Skeletal muscle cell (primary cell): Measurements from ENCODE around the gene IFNL3.
"Not testable (repeated sequence)": the region's sequence is repeated elsewhere in the genome, so short reads cannot be mapped to it uniquely, and the experiment has no call there.

ENCODE experiments used
- DNase-seq: peaks from one replicate; pipeline ENCODE4 v3.0.0-alpha.2; 2010; ENCODE audit warnings: low read depth
- H3K4me3 ChIP-seq: 2 replicates; pipeline ENCODE4 v1.5.1; 2011; ENCODE audit warnings: low read depth, mild to moderate bottlenecking, control low read depth, low read length, moderate library complexity

Gene IFNL3

GRCh38 chr19:39254531-39255345 lies 9.9 kb upstream of the IFNL3 start:
- DNase-seq = no peak
- no peak overlapping the region for H3K4me3 ChIP-seq

DNA sequence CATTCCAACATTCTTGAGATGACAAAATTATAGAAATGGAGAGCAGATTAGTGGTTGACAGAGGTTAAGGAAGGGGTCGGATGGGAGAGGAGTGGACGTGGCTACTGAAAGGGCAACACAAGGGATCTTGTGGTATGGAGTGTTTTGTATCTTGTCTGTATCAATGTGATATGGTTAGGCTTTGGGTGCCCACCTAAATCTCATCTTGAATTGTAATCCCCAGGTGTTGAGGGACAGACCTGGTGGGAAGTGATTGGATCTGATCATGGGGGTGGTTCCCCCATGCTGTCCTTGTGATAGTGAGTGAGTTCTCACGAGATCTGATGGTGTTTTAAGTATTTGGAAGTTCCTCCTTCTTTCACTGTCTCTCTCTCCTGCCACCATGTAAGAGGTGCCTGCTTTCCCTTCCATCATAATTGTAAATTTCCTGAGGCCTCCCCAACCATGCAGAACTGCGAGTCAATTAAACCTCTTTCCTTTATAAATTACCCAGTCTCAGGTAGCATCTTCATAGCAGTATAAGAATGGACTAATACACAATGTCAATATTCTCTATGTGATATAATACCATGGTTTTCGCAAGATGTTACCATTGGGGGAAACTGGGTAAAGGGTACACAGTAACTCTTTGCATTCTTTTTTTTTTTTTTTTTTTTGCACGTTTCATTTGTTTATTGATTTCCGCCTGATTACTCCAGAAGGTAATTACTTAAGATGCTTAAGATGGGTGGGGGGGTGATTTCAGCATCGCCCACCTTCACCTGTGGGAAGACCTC lies 8.8 kb upstream of the IFNL3 start:
- no peak overlapping the region for H3K4me3 ChIP-seq
- DNase-seq = no peak

- H3K4me3 ChIP-seq = no peak overlapping the region
- DNase-seq = no peak
Measured at GRCh38 chr19:39252458-39252857, 7.7 kb upstream of the IFNL3 start.

- no peak overlapping the region for H3K4me3 ChIP-seq
- DNase-seq = no peak
Measured at GRCh38 chr19:39251846-39252245, 7.0 kb upstream of the IFNL3 start.

DNA sequence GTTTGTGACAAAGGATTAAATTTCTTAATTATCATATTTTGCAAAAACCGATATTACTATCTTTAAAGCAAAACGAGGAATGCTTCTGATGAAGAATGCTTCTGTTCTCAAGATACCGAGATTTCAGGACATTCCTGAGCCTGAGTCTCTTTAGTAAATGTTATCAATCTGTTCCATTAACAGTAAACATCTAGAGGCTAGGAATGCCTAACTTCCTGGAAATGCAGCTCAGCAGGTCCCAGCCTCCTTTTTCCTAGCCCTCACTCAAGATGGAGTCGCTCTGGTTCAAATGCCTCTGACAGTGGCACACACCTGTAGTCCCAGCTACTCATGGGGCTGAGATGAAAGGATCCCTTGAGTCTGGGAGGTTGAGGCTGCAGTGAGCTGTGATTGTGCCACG lies 6.3 kb upstream of the IFNL3 start:
- DNase-seq = no peak
- no peak overlapping the region for H3K4me3 ChIP-seq

GRCh38 chr19:39248806-39249205 lies 4.0 kb upstream of the IFNL3 start, which contains the start of gene IFNL4:
TSS of gene IFNL4 (minus strand) at chr19:39248856.
- H3K4me3 ChIP-seq = no peak within 1 kb of the TSS
- DNase-seq = no peak

DNA sequence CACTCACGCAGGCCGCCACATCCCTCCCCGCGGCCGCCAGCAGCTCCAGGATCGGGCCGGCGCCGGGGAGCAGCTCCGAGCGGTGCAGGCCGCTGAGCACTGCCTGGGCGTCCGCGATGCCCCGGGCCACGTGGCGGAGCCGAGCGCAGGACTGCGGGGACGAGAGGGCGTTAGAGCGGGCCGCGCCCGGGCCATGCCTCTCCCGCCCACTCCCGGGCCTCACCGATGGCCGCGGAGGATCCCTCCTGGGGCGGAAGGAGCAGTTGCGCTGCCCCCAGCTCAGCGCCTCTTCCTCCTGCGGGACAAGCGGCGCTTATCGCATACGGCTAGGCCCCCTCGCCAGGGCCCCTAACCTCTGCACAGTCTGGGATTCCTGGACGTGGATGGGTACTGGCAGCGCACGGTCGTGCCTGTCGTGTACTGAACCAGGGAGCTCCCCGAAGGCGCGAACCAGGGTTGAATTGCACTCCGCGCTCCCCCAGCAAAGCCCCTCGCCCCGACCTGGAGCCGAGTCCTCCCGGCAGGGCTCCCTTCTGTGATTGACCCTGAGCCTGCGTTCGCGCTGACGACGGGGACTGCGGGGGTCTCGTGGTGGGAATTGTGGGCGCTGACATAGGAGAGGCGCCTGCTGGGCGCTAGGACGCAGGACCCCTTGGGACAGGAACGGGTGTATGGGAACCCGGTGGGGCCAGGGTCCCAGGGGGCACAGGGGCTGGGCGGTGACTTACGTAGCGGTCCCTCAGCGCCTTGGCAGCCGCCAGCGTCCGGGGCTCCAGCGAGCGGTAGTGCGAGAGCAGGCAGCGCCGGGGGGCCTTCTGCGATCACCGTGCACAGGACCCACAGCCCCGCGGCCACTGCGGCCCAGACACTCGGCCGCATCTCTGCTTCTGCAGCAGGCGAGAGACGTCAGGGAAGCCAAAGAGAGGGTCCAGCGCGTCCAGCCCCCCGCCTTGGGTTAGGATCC lies 3.2 kb upstream of the IFNL3 start:
- H3K4me3 ChIP-seq = no peak overlapping the region
- no peak for DNase-seq

GRCh38 chr19:39246951-39247669 lies 2.3 kb upstream of the IFNL3 start:
- H3K4me3 ChIP-seq = no peak overlapping the region
- DNase-seq = no peak

DNA sequence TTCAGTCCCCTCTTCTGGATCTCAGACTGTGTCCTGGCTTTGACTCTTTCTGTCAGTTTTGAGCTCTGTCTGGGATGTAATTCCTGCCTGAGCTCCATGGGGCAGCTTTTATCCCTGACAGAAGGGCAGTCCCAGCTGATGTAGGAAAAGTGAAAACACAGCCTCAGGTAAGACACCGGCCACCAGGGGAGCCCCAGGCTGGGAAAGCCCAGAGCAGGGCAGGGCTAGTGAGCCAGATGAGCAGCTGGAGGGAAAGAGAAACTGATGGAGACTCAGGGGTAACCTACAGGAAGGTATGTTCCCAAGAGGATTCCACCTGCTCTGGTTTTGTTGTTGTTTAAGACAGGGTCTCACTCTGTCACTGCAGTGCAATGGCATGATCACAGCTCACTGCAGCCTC lies 360 bp upstream of the IFNL3 start:
- DNase-seq, H3K4me3 ChIP-seq: not testable (repeated sequence)

- not testable (repeated sequence) for DNase-seq, H3K4me3 ChIP-seq
Measured at GRCh38 chr19:39243741-39244140, 1.1 kb downstream of the IFNL3 start.

- no peak overlapping the region for H3K4me3 ChIP-seq
- DNase-seq = no peak
Measured at GRCh38 chr19:39240421-39240820, 4.4 kb downstream of the IFNL3 start.

- no peak overlapping the region for H3K4me3 ChIP-seq
- no peak for DNase-seq
Measured at GRCh38 chr19:39238944-39239343, 5.9 kb downstream of the IFNL3 start.

- H3K4me3 ChIP-seq = no peak overlapping the region
- no peak for DNase-seq
Measured at GRCh38 chr19:39238209-39238608, 6.6 kb downstream of the IFNL3 start.

DNA sequence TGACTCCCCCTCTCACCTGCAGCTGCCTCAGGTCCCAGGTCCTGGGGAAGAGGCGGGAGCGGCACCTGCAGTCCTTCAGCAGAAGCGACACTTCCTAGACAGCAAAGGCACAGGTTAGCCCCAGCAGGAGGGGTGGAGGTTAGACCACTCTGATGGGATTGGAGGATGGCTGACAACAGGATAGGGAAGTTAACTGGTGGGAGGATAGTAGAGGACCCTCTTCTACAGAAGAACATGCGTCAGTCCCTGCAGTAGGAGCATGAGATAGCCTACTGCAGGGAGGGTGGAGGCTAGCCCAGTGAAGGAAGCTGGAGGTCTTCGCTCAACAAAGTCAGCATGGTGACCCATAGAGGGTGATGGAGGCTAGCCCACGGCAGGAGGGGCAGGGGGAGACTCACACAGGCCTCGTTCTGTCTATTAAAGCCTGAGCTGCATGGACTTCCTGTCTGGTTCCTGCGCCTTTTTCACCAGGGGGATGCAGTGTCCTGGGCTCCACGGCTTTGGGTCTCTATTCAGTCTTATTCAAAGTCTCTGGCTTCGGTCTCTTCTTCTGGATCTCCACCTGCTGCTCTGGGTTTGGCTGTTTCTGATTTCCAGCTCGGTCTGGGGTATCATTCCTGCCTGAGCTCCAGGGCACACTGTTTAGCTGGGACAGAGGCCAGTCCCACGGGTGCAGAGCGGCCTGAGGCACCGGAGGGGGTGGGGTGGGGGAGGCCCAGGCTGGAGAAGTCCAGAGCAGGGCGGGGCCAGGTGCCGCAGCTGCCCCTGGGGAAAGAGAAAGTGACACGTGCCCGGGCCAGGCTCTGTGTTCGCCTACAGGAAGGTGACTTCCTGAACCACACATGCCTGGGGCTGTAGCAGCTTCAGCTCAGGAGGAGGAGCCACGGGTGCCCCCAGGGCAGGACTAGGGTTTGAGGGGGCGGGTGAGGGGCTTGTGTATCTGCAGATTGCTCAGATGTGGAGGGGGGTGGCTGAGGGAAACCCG lies 7.3 kb downstream of the IFNL3 start:
- no peak overlapping the region for H3K4me3 ChIP-seq
- no peak for DNase-seq

- no peak for DNase-seq
- H3K4me3 ChIP-seq = no peak overlapping the region
Measured at GRCh38 chr19:39236527-39236926, 8.3 kb downstream of the IFNL3 start.

GRCh38 chr19:39232708-39233107 lies 12.1 kb downstream of the IFNL3 start:
- H3K4me3 ChIP-seq = no peak overlapping the region
- DNase-seq = no peak

DNA sequence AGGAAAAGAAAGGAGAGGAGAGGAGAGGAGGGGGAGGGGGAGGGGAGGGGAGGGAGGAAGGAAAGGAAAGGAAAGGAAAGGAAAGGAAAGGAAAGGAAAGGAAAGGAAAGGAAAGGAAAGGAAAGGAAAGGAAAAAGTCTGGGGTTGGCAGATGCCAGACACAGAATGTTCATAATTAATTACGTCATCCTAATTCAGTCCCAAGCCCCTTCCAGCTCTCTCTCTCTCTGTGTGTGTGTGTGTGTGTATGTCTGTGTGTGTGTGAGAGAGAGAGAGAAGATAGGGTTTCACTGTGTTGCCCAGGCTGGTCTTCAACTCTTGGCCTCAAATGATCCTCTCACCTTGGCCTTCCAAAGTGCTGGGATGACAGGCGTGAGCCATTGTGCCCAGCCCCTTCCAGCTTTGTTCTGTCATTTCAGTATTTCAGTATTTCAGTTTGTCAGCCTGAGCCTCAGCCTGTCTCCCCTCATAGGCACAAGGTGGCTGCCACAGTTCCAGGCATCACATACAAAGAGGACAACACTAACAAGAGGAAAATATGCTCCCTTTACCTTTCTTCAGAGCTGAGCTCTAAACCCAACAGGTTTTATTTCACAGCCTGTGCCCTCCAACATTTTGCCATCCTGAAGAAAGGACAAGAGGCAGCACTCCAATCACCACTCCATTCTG lies 14.6 kb downstream of the IFNL3 start:
- no peak for DNase-seq
- H3K4me3 ChIP-seq = no peak overlapping the region
